NCI-H1092 treated with DMSO at 0.1 percent for 48 hours (cell line): ENCODE data around the gene CYP1A1.

Experiments
- DNase-seq: peaks from one replicate; lab custom pipeline; 2025; lab: John Stamatoyannopoulos, UW

Gene CYP1A1

GRCh38 chr15:74695597-74696397 lies 29.5 kb downstream of the CYP1A1 start, which contains the start of gene EDC3:
Gene EDC3 (minus strand): TSS chr15:74696024. CDS start chr15:74675124, 20,900 bp downstream.
- peak; percentile 43 for DNase-seq

GRCh38 chr15:74692327-74692726 lies 33.0 kb downstream of the CYP1A1 start:
- DNase-seq: no peak

GRCh38 chr15:74683758-74684157 lies 41.6 kb downstream of the CYP1A1 start:
- DNase-seq: no peak

- no peak for DNase-seq
Measured at GRCh38 chr15:74682954-74683353, 42.4 kb downstream of the CYP1A1 start.

GRCh38 chr15:74680456-74680855 lies 44.9 kb downstream of the CYP1A1 start:
- DNase-seq: no peak

- no peak for DNase-seq
Measured at GRCh38 chr15:74676801-74677200, 48.5 kb downstream of the CYP1A1 start.

- DNase-seq: no peak
Measured at GRCh38 chr15:74674161-74674560, 51.2 kb downstream of the CYP1A1 start.

GRCh38 chr15:74669627-74670026 lies 55.7 kb downstream of the CYP1A1 start:
- DNase-seq: no peak
